Adrenal gland (tissue), 5 donors: Measurements from ENCODE around the gene CDCA4.
"Not testable (repeated sequence)": the region's sequence is repeated elsewhere in the genome, so short reads cannot be mapped to it uniquely, and the experiment has no call there.

ENCODE experiments used
- POLR2A ChIP-seq, 2 donors: fragments of 450-650 bp; IDR thresholded peaks; one replicate each; pipeline ENCODE4 v1.6.1; 2017; ENCODE audit warnings: antibody characterized with exemption in 2 of 2, mild to moderate bottlenecking in 2 of 2, moderate library complexity in 1 of 2
- TF ChIP-seq, protein P1 (sequence below), 6 experiments: fragments of 450-650 bp in 4 of 6; fragments of 200-600 bp in 2 of 6; sonication (generic) in 1 of 6; IDR thresholded peaks; 1 replicate in 5 of 6; 2 replicates in 1 of 6; pipeline versions ENCODE4 v1.5.1 to v1.8.0; 2016 to 2021; ENCODE audit warnings: antibody characterized with exemption in 6 of 6, mild to moderate bottlenecking in 2 of 6, moderate library complexity in 1 of 6
- donor health status: DM: no; HTN: no; CAD: no.

DNA sequence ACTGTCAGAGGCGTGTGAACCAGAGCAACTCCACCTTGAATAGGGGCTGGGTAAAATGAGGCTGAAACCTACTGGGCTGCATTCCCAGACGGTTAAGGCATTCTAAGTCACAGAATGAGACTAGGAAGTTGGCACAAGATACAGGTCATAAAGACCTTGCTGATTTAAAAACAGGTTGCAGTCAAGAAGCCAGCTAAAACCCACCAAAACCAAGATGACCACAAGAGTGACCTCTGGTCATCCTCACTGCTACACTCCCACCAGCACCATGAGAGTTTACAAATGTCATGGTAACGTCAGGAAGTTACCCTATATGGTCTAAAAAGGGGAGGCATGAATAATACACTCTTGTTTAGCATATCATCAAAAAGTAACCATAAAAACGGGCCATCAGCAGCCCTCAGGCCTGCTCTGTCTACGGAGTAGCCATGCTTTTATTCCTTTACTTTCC lies 11.6 kb upstream of the CDCA4 start:
- not testable (repeated sequence) for TF ChIP-seq POLR2A (IDR thresholded peaks at IDR 0.05)
- TF ChIP-seq, protein P1, sequence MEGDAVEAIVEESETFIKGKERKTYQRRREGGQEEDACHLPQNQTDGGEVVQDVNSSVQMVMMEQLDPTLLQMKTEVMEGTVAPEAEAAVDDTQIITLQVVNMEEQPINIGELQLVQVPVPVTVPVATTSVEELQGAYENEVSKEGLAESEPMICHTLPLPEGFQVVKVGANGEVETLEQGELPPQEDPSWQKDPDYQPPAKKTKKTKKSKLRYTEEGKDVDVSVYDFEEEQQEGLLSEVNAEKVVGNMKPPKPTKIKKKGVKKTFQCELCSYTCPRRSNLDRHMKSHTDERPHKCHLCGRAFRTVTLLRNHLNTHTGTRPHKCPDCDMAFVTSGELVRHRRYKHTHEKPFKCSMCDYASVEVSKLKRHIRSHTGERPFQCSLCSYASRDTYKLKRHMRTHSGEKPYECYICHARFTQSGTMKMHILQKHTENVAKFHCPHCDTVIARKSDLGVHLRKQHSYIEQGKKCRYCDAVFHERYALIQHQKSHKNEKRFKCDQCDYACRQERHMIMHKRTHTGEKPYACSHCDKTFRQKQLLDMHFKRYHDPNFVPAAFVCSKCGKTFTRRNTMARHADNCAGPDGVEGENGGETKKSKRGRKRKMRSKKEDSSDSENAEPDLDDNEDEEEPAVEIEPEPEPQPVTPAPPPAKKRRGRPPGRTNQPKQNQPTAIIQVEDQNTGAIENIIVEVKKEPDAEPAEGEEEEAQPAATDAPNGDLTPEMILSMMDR (IDR thresholded peaks at IDR 0.05): not testable (repeated sequence)
